Testis (tissue), 2 donors: ENCODE data around the gene SMPDL3A.

Experiments used
- CTCF ChIP-seq, 3 experiments: fragments of 450-650 bp in 2 of 3; fragments of 200-600 bp in 1 of 3; sonication (generic) in 1 of 3; IDR thresholded peaks; one replicate each; pipeline ENCODE4 v1.5.1; 2016 to 2019; ENCODE audit warnings: antibody characterized with exemption in 3 of 3, mild to moderate bottlenecking in 2 of 3, moderate library complexity in 1 of 3
- POLR2A ChIP-seq: fragments of 450-650 bp; IDR thresholded peaks from one replicate; pipeline ENCODE4 v1.6.1; 2017; ENCODE audit warnings: antibody characterized with exemption, mild to moderate bottlenecking, moderate library complexity

- no peak for TF ChIP-seq CTCF (IDR thresholded peaks at IDR 0.05)
- TF ChIP-seq POLR2A = no peak
Observed at GRCh38 chr6:122808121-122808885, 19.2 kb downstream of the SMPDL3A start.
